DND-41 (cell line): ENCODE results near the gene AFG3L2.

Source experiments
- ATAC-seq: fragments of 200-7000 bp; cut with Tn5 transposase; 3 replicates; pipeline ENCODE4 v1.9.1; 2021; ENCODE audit warnings: low read depth; ENCODE audit not compliant: insufficient read depth
- DNase-seq: peaks from one replicate; pipeline ENCODE4 v3.0.0-alpha.2; 2020
- H2AFZ ChIP-seq: 2 replicates; pipeline ENCODE4 v1.6.0; 2012; ENCODE audit warnings: low read depth, low read length
- H3K27ac ChIP-seq: 2 replicates; pipeline ENCODE4 v1.5.1; 2012; ENCODE audit warnings: low read length, inconsistent platforms
- H3K27me3 ChIP-seq: fragments of 200-600 bp; sonication (generic); 2 replicates; pipeline ENCODE4 v1.6.0; 2012; ENCODE audit warnings: low read length, mild to moderate bottlenecking, inconsistent platforms; ENCODE audit not compliant: insufficient read depth, poor library complexity
- H3K36me3 ChIP-seq: 2 replicates; pipeline ENCODE4 v1.5.1; 2012; ENCODE audit warnings: low read length, inconsistent platforms; ENCODE audit not compliant: insufficient read depth
- H3K4me1 ChIP-seq: 2 replicates; pipeline ENCODE4 v1.5.1; 2012; ENCODE audit warnings: mild to moderate bottlenecking, low read length; ENCODE audit not compliant: insufficient read depth
- H3K4me2 ChIP-seq: 2 replicates; pipeline ENCODE4 v1.6.0; 2012; ENCODE audit warnings: mild to moderate bottlenecking, moderate library complexity, low read length, inconsistent platforms; ENCODE audit not compliant: insufficient read depth
- H3K4me3 ChIP-seq, 2 experiments: fragments of 200-600 bp in 1 of 2; shearing (Covaris generic) in 1 of 2; 2 replicates each; pipeline ENCODE4 v1.5.1; 2012 to 2016; ENCODE audit warnings: inconsistent platforms in 2 of 2, low read length in 2 of 2, mild to moderate bottlenecking in 2 of 2, low read depth in 1 of 2, moderate library complexity in 1 of 2
- H3K79me2 ChIP-seq: 2 replicates; pipeline ENCODE4 v1.6.0; 2012; ENCODE audit warnings: low read length, inconsistent platforms; ENCODE audit not compliant: insufficient read depth
- H3K9ac ChIP-seq: 2 replicates; pipeline ENCODE4 v1.6.0; 2012; ENCODE audit warnings: low read depth, mild to moderate bottlenecking, inconsistent platforms, low read length, moderate library complexity
- H3K9me3 ChIP-seq: 2 replicates; pipeline ENCODE4 v1.5.1; 2012; ENCODE audit warnings: low read length, moderate library complexity, mild to moderate bottlenecking, inconsistent platforms; ENCODE audit not compliant: insufficient read depth, severe bottlenecking
- H4K20me1 ChIP-seq: 2 replicates; pipeline ENCODE4 v1.6.0; 2012; ENCODE audit warnings: low read length; ENCODE audit not compliant: insufficient read depth
- EZH2 ChIP-seq: IDR thresholded peaks from 3 replicates; pipeline ENCODE4 v1.6.1; 2012; ENCODE audit warnings: borderline replicate concordance, low read depth, mild to moderate bottlenecking, moderate library complexity, low read length, inconsistent platforms; ENCODE audit not compliant: severe bottlenecking
- TF ChIP-seq, protein P1 (sequence below): IDR thresholded peaks from 2 replicates; pipeline ENCODE4 v1.5.1; 2012; ENCODE audit warnings: borderline replicate concordance, low read length, moderate library complexity, mild to moderate bottlenecking; ENCODE audit not compliant: poor library complexity, severe bottlenecking; ENCODE audit errors: extremely low read depth

The AFG3L2 gene

DNA sequence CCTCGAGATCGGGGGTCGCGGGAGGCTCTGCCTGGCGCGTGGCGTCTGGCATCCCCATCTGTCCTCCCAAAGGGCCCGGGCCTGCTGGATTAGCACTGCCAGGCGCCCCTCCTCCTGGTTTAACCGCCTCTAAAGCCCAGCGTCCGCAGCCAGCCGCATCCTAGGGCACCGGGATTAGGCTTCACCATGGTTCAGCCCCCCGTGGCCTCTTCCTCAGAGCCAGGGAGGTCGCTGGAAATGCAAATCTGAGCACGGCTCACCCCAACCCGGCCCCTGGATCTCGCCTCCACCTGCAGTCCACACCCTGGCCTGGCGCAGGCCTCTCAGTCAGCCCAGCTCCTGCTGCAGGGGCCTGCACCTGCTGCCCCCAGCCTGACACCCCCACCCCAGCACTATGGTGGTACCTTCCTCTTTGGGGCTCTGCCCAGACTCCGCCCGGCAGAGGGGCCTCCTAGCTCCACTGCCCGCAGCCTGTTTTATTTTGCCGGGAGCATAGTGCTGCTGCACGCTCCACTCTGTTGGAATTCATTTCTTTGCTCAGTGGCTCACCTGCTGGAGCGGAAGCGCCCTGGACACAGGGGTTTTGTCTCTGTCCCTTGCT lies 43.9 kb upstream of the AFG3L2 start:
- no peak for ATAC-seq
- no peak overlapping the region for H3K9ac ChIP-seq

DNA sequence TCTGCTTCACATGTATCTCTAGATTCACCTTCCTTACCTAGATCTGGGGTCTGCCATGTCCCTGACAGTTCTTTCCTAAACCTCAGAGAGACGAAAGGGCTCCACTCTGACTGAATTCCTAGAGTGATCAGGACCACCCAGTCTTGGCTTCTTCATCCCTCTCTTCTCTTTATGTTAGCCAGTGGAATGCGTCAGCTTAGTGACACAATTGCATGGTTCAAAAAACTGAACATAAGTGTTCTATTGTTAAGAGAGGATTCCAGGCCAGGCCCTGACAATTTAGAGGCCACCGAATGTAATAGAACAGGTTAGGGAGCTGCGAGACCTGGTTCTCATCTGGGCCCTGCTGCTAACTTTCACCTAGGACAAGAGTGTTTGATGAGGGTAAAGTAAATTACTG lies 40.7 kb upstream of the AFG3L2 start:
- no peaks in the 10 kb centered on the region for H4K20me1 ChIP-seq
- H3K4me3 ChIP-seq: no peak overlapping the region
- no peaks in the 10 kb centered on the region for H3K79me2 ChIP-seq
- no peak overlapping the region for H3K9ac ChIP-seq
- no peaks in the 10 kb centered on the region for H3K36me3 ChIP-seq
- DNase-seq (no peak), ATAC-seq (no peak)
- no peak overlapping the region for H2AFZ ChIP-seq
- H3K9me3 ChIP-seq: no peaks in the 10 kb centered on the region
- no peak overlapping the region for H3K27ac ChIP-seq
- no peak overlapping the region for H3K4me2 ChIP-seq
- H3K4me1 ChIP-seq: no peaks in the 10 kb centered on the region
- H3K27me3 ChIP-seq: no peaks in the 10 kb centered on the region
- TF ChIP-seq EZH2: no peak
- TF ChIP-seq, protein P1, sequence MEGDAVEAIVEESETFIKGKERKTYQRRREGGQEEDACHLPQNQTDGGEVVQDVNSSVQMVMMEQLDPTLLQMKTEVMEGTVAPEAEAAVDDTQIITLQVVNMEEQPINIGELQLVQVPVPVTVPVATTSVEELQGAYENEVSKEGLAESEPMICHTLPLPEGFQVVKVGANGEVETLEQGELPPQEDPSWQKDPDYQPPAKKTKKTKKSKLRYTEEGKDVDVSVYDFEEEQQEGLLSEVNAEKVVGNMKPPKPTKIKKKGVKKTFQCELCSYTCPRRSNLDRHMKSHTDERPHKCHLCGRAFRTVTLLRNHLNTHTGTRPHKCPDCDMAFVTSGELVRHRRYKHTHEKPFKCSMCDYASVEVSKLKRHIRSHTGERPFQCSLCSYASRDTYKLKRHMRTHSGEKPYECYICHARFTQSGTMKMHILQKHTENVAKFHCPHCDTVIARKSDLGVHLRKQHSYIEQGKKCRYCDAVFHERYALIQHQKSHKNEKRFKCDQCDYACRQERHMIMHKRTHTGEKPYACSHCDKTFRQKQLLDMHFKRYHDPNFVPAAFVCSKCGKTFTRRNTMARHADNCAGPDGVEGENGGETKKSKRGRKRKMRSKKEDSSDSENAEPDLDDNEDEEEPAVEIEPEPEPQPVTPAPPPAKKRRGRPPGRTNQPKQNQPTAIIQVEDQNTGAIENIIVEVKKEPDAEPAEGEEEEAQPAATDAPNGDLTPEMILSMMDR: no peak

More for the DNA sequence above, 43.9 kb upstream of the AFG3L2 start:
- TF ChIP-seq EZH2: no peak
- TF ChIP-seq, protein P1: no peak
- H3K27ac ChIP-seq: no peak overlapping the region
- H4K20me1 ChIP-seq: no peaks in the 10 kb centered on the region
- no peaks in the 10 kb centered on the region for H3K4me1 ChIP-seq
- H3K79me2 ChIP-seq: no peaks in the 10 kb centered on the region
- H3K4me3 ChIP-seq: no peak overlapping the region
- H3K27me3 ChIP-seq: no peaks in the 10 kb centered on the region
- no peak overlapping the region for H2AFZ ChIP-seq
- DNase-seq: no peak
- no peak overlapping the region for H3K4me2 ChIP-seq
- H3K36me3 ChIP-seq: no peaks in the 10 kb centered on the region
- H3K9me3 ChIP-seq: no peaks in the 10 kb centered on the region

DNA sequence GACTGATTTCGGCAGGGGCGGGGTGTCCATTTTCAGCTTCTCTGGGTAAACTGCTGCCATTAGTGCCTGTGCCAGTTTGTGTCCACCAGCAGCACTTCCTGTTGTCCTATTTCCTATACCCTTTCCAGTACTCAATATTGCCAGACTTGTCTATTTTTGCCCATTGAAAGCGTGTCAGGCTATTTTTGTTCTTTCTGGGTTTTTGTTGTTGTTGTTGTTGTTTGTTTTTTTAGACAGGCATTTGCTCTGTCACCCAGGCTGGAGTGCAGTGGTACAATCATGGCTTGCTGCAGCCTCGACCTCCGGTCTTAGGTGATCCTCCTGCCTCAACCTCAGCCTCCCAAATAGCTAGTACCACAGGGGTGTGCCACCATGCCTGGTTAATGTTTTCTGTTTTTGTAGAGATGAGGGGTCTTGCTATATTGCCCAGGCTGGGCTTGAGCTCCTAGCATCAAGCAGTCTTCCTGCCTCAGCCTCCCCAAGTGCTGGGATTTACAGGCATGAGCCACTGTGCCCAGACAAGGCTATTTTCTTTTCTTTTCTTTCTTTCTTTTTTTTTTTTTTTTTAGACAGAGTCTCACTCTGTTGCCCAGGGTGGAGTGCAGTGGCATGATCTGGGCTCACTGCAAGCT lies 39.2 kb upstream of the AFG3L2 start:
- no peak overlapping the region for H2AFZ ChIP-seq
- H3K4me1 ChIP-seq: no peaks in the 10 kb centered on the region
- H3K4me3 ChIP-seq: no peak overlapping the region
- no peak overlapping the region for H3K27ac ChIP-seq
- no peaks in the 10 kb centered on the region for H3K27me3 ChIP-seq
- no peaks in the 10 kb centered on the region for H4K20me1 ChIP-seq
- TF ChIP-seq, protein P1: no peak
- no peak for TF ChIP-seq EZH2
- H3K9ac ChIP-seq: no peak overlapping the region
- DNase-seq (no peak), ATAC-seq (no peak)
- H3K4me2 ChIP-seq: no peak overlapping the region
- no peaks in the 10 kb centered on the region for H3K79me2 ChIP-seq
- no peaks in the 10 kb centered on the region for H3K9me3 ChIP-seq
- no peaks in the 10 kb centered on the region for H3K36me3 ChIP-seq
